ENCODE data around the gene IL1RN.
A peak's percentile ranks its signal among the peaks of the same experiment; 100 is the strongest.

Gene IL1RN

GRCh38 chr2:113171334-113172075 is 44.1 kb downstream of the IL1RN start:
- no peak for FAIRE-seq

DNA sequence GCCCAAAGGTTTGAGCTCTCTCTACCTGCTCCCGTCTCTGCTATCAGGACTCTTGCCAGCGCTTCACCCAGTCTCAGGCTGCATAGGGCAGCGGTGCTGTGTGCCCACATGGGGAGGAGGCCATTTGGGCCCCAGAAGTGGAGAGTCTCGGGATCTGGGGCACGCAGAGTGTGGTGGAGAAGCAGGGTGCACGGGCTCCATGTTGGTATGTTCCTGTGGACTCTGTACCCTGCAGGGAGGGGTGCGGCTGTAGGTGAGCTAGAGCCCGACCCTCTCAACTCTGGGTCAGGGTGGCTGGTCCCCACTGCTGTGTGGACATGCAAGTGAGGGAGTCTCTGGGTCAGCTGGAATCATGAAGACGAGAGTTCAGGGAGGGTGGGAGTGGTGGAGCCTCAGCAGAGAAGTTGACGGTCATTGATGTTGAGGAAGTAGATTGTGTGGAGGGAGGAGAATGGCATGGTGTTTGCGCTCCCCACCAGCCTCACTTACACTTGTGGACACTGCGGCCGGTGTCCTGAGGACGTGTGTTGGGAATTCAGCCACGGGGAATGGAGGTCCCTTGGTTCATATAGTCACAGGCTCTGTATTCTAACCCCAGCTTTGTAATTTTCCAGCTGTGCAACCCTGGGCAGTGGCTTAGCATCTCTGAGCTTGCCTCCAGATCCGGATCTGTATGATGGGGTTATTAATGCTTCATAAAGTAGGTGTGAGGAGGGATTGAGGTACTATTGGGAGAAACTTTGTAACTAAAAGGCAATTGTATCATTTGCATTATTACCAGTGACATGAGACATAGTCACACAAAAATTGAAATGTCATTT is 45.5 kb downstream of the IL1RN start:
- FAIRE-seq: no peak
- no peak for DNase-seq (ENCODE audit: insufficient read length, low spot score)

More at GRCh38 chr2:113171334-113172075, 44.1 kb downstream of the IL1RN start:
- DNase-seq (ENCODE audit: insufficient read length, low spot score): no peak

- DNase-seq (ENCODE audit: insufficient read length, low spot score): peak; percentile 75
These were observed 46.4 kb downstream of the IL1RN start, which contains the start of gene PSD4 for GRCh38 chr2:113173542-113174375. Gene PSD4 (plus strand): TSS chr2:113173971. CDS start chr2:113182457, 8,486 bp downstream.

GRCh38 chr2:113174376-113174750 is 47.0 kb downstream of the IL1RN start:
- DNase-seq (ENCODE audit: insufficient read length, low spot score) (no peak), FAIRE-seq (no peak)

More at GRCh38 chr2:113173542-113174375, 46.4 kb downstream of the IL1RN start, which contains the start of gene PSD4:
- FAIRE-seq: peak; percentile 95

GRCh38 chr2:113175042-113175628 is 47.7 kb downstream of the IL1RN start:
- DNase-seq (ENCODE audit: insufficient read length, low spot score) (peak; percentile 86), FAIRE-seq (peak; percentile 98)

DNA sequence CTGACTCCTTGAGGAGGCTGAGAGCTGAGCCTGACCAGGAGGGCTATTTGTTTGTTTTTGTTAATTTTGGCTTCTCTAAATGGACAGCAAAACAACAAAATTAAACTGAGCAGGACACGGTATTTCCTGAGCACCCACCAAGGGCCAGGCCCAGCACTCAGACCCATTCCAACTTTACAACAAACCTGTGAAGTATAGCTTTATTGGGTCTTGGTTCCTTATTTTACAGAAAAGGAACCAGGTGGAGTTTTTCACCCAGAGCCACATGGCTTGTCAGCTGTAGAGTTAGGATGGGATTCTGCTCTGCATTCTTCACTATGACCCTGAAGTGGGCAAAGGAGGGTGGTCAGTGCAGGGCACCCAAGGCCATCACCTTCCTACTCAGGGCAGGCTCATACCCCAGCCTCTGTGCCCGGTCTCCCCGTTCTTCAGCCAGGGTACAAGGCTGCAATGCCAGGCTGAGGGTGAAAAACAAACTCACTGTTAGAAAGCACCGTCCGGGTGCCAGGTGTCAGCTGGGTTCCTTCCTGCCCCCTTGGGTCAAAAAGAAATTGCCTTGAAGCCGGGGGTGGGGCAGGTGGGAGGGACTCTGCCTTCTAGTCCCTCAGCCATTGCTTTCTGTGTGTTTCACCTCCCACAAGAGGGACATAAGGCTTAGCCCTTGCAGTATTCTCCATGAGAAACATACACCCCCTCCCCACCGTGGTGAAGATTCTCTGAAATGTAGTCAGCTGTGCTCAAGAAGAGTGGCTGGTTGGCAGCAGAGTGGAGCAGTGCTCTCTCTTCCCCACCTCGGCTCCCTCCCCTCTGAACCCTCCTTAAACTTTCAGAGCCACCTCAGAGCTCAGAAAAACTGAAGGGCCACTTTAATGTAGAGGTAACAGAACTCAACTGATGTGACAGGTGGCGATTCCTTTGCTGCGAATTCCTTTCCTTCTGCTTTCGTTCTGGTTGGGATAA is 48.6 kb downstream of the IL1RN start:
- peak; percentile 47 for FAIRE-seq

DNA sequence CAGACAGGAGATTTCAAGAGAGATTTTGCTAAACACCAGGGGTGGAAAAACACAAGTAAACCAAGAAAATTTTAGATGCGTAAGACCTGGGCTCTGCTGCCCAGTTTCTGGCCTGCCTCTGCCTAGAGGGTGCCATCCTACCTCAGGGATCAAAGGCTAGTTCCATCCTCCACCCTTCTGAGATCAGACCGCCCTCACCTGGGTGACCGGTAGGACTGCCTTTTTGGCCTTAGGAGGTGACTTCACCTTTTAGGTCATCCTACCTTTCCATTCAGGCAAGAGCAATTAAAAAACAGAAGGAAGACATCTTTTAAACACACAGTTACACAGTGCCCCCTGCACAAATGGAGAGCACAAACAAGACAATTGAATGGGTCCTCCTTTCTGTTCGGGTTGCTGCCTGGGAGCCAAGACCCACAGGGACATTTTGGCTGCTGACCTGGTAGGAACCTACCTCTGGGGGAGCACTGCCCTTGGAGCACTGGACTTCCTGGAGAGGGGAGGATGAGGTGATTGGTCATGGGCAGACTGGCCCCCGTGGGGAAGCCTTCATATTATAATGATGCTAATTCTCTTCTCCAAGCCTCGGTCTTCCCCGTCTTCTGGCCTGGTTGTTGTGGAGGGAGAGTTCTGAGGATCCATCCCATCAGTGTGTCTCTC is 49.4 kb downstream of the IL1RN start:
- FAIRE-seq (no peak), DNase-seq (ENCODE audit: insufficient read length, low spot score) (no peak)

More for the DNA sequence above, 48.6 kb downstream of the IL1RN start:
- no peak for DNase-seq (ENCODE audit: insufficient read length, low spot score)

GRCh38 chr2:113178069-113178746 is 50.8 kb downstream of the IL1RN start:
- no peak for DNase-seq (ENCODE audit: insufficient read length, low spot score)
- no peak for FAIRE-seq

GRCh38 chr2:113178891-113179290 is 51.5 kb downstream of the IL1RN start:
- no peak for FAIRE-seq
- DNase-seq (ENCODE audit: insufficient read length, low spot score): no peak

- DNase-seq (ENCODE audit: insufficient read length, low spot score) (no peak), FAIRE-seq (no peak)
These were observed 52.1 kb downstream of the IL1RN start for GRCh38 chr2:113179446-113180045.

DNA sequence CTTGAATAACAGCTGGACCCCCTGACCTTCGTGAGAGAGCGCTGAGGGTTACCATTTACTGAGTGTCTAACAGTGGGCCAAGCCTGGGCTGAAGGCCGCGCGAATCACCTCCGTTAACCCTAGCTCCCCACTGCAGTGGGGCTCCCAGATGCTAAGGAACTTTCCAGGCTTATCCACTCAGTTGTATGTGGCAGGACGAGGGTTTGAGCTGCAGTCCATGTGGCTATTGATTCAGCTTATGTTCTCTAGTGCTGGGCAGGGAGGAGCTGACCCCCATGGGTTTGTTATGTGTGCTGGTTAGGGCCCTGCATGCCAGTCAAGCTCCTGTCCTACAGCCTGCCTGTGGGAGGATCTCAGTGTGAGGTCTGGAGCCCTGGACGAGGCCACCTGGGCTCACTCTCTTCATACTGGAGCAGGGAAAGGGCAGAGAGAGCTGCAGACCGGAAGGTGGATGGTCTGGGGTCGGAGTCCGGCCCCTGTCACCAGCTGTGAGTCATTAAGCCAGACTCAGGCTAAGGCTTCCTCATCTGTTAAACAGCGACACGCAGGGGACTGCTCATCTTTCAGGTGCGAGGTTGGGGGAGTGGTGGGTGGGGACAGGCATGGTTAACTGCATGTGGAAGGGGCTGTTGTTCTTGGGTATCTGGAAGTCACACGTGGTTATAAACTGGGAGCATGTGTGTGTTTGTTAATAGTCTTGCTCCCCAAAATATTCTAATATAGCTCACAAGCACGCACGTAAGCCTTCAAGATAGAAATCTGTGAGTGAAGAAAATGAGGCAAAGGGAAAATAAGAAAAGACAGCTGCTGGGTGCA is 52.9 kb downstream of the IL1RN start:
- DNase-seq (ENCODE audit: insufficient read length, low spot score) (no peak), FAIRE-seq (no peak)

DNA sequence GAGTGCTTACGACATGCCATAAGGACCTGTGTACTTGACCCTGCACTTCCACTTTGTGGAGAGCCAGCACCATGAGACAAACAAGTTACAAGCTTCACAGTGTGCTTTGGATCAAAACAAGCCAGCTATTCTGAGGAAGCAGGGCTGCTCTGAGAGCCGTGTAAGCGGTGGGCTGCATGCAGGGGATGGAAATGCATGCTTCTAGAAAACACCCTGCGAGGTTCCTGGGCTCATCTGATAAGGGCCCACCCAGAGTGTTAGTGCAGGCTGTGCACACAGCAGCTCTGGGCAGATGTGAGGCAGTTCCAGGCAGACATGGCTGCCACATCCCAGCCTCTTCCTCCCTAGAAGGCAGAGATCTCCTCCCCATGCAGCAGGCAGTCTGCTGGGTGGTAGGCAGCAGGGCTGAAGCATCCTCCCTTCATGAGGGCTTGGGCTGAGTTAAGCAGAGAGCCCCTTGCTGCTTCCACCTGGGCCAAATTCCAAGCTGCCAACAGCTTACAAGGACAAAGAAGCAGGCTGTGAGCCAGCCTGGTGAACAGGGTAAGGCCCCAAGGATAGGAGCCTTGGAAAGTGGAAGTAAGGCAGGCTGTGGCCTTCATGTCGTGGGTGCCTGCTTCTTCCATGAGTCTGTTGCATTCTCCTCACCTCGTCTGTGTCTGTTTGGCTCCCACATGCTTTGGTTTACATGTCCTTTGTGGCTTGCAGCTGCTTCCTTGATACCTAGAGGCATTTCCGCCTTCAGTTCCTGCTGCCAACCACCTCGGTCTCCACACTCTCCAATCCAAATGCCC is 54.1 kb downstream of the IL1RN start:
- FAIRE-seq: peak; percentile 35
- DNase-seq (ENCODE audit: insufficient read length, low spot score): no peak

- FAIRE-seq (no peak), DNase-seq (ENCODE audit: insufficient read length, low spot score) (no peak)
These were observed 55.3 kb downstream of the IL1RN start for GRCh38 chr2:113182471-113183260.

GRCh38 chr2:113183264-113183663 is 55.9 kb downstream of the IL1RN start:
- FAIRE-seq: no peak
- DNase-seq (ENCODE audit: insufficient read length, low spot score): no peak
